Measurements from ENCODE around the gene LYPLAL1.

Gene LYPLAL1

DNA sequence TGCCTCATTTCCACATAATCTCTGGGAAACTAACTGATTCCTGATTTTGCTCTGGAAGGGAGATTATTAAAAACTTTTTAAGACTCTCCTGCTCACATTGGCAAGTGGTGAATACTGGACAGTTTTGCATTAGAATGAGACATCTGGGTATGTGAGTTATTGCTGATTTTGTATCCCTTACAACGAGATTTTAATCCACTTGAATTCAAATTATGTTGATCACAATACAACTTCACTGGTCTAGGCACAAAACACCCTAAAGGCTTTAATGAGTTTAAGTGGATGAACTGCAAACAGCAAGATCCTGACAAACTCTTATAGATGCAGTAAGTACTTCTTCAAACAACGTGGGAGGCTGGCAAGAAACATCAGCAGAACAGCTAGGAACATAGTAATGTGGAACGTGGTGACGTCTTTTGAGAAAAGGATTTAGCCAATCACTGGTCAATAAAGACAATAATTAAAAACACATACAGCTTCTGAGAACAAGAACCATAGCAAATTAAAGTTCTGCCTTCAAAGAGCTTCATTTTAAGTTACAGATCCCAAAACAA lies 10.2 kb upstream of the LYPLAL1 start:
- TF ChIP-seq POLR2A (IDR thresholded peaks at IDR 0.05; ENCODE audit: extremely low read depth, insufficient read length) (no peak), CTCF (IDR thresholded peaks at IDR 0.05; ENCODE audit: low read depth, low read length) (no peak), MYC (IDR thresholded peaks at IDR 0.05; ENCODE audit: low read depth, low read length) (no peak)
- TF ChIP-seq, protein P1, sequence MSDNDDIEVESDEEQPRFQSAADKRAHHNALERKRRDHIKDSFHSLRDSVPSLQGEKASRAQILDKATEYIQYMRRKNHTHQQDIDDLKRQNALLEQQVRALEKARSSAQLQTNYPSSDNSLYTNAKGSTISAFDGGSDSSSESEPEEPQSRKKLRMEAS (IDR thresholded peaks at IDR 0.05; ENCODE audit: low read depth, low read length) = no peak
- no peak overlapping the region for H3K4me3 ChIP-seq (ENCODE audit: low read depth, low read length)
- no peak for DNase-seq (ENCODE audit: low read depth)

DNA sequence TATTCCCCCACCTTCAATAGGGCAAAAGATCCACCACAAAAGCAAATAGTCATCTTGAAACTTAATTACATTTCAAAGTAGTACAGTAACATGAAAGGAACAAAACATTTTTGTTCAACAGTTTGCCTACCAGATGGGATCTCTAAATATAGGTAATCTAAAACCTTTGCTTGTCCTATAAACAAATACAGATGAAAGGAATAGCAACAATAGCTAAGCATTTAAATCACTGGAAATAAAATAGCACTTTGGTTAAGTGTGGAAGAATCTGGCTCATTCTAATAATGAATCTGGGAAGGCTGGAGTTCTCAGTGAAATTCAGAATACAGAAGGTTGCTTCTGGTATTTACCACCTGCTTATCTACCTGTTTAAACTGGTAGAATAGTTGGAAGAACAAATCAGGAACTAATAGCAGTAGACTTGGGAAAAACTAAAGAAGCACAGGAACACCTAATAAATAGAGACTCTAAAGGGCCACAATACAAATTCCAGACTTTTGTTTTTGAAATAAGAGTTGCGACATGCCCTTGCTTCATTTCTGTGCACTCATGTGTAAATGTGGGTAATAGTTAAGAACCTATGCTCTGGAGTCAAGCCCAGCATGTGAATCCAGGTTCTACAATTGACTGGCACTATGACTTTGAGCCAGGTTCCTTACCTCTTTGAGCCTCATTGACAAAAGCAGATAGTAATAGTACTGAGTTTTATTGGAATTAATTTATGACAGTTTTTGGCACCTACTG lies 2.3 kb upstream of the LYPLAL1 start:
- peak; percentile 39 for DNase-seq (ENCODE audit: low read depth)
- TF ChIP-seq CTCF (IDR thresholded peaks at IDR 0.05; ENCODE audit: low read depth, low read length) = no peak
- TF ChIP-seq, protein P1 (IDR thresholded peaks at IDR 0.05; ENCODE audit: low read depth, low read length) = no peak
- no peak for TF ChIP-seq POLR2A (IDR thresholded peaks at IDR 0.05; ENCODE audit: extremely low read depth, insufficient read length)
- TF ChIP-seq MYC (IDR thresholded peaks at IDR 0.05; ENCODE audit: low read depth, low read length) = no peak
- no peak overlapping the region for H3K4me3 ChIP-seq (ENCODE audit: low read depth, low read length)

GRCh38 chr1:219172821-219173220 lies 857 bp upstream of the LYPLAL1 start:
- peak overlapping the region; percentile 93 for H3K4me3 ChIP-seq (ENCODE audit: low read depth, low read length)
- DNase-seq (ENCODE audit: low read depth) = no peak
- TF ChIP-seq, protein P1 (IDR thresholded peaks at IDR 0.05; ENCODE audit: low read depth, low read length) = no peak
- TF ChIP-seq MYC (IDR thresholded peaks at IDR 0.05; ENCODE audit: low read depth, low read length) (no peak), POLR2A (IDR thresholded peaks at IDR 0.05; ENCODE audit: extremely low read depth, insufficient read length) (no peak), CTCF (IDR thresholded peaks at IDR 0.05; ENCODE audit: low read depth, low read length) (no peak)

- peak overlapping the region; percentile 93 for H3K4me3 ChIP-seq (ENCODE audit: low read depth, low read length)
- no peak for TF ChIP-seq CTCF (IDR thresholded peaks at IDR 0.05; ENCODE audit: low read depth, low read length)
- TF ChIP-seq, protein P1 (IDR thresholded peaks at IDR 0.05; ENCODE audit: low read depth, low read length) = no peak
- TF ChIP-seq MYC (IDR thresholded peaks at IDR 0.05; ENCODE audit: low read depth, low read length) = no peak
- no peak for TF ChIP-seq POLR2A (IDR thresholded peaks at IDR 0.05; ENCODE audit: extremely low read depth, insufficient read length)
Observed at GRCh38 chr1:219173434-219173757, 282 bp upstream of the LYPLAL1 start.

GRCh38 chr1:219174460-219175211 lies 958 bp downstream of the LYPLAL1 start:
- TF ChIP-seq CTCF (IDR thresholded peaks at IDR 0.05; ENCODE audit: low read depth, low read length) (no peak), MYC (IDR thresholded peaks at IDR 0.05; ENCODE audit: low read depth, low read length) (no peak), POLR2A (IDR thresholded peaks at IDR 0.05; ENCODE audit: extremely low read depth, insufficient read length) (no peak)
- TF ChIP-seq, protein P1 (IDR thresholded peaks at IDR 0.05; ENCODE audit: low read depth, low read length) = no peak
- DNase-seq (ENCODE audit: low read depth) = peak; percentile 31

More at GRCh38 chr1:219173434-219173757, 282 bp upstream of the LYPLAL1 start:
- DNase-seq (ENCODE audit: low read depth) = no peak

More at GRCh38 chr1:219174460-219175211, 958 bp downstream of the LYPLAL1 start:
- H3K4me3 ChIP-seq (ENCODE audit: low read depth, low read length) = peak overlapping the region; percentile 93

All from NB4 (cell line).